Prostate gland (tissue), 2 donors: ENCODE data around the gene M1AP.

Source experiments
- CTCF ChIP-seq, 4 experiments: fragments of 200-600 bp in 2 of 4; fragments of 450-650 bp in 2 of 4; sonication (generic) in 2 of 4; IDR thresholded peaks; 1 replicate in 3 of 4; 2 replicates in 1 of 4; pipeline ENCODE4 v1.5.1; 2016 to 2019; ENCODE audit warnings: antibody characterized with exemption in 4 of 4, mild to moderate bottlenecking in 2 of 4, moderate library complexity in 2 of 4
- POLR2A ChIP-seq: fragments of 450-650 bp; IDR thresholded peaks from one replicate; pipeline ENCODE4 v1.6.1; 2016; ENCODE audit warnings: antibody characterized with exemption, mild to moderate bottlenecking
- POLR2AphosphoS5 ChIP-seq: sonication (generic); formaldehyde crosslinking; IDR thresholded peaks from one replicate; pipeline ENCODE4 v1.6.1; 2017; ENCODE audit warnings: antibody characterized with exemption

- no peak for TF ChIP-seq POLR2A
- no peak for TF ChIP-seq CTCF (IDR thresholded peaks at IDR 0.05)
- no peak for TF ChIP-seq POLR2AphosphoS5
Measured at GRCh38 chr2:74536166-74536950, 111.8 kb downstream of the M1AP start.
